Fibroblast of gingiva (primary cell): ENCODE results near the gene PCP2.
"Not testable (repeated sequence)": the region's sequence is repeated elsewhere in the genome, so short reads cannot be mapped to it uniquely, and the experiment has no call there.

Source experiments
- DNase-seq: peaks from one replicate; pipeline ENCODE4 v3.0.0-alpha.2; 2011; ENCODE audit warnings: low read depth

Gene PCP2

GRCh38 chr19:7661744-7662538, 28.4 kb upstream of the PCP2 start:
- DNase-seq = no peak

- no peak for DNase-seq
Measured at GRCh38 chr19:7658219-7658686, 24.7 kb upstream of the PCP2 start.

GRCh38 chr19:7657131-7657751, 23.7 kb upstream of the PCP2 start:
- DNase-seq = peak; percentile 39

- DNase-seq = no peak
Measured at GRCh38 chr19:7655581-7655980, 22.1 kb upstream of the PCP2 start.

- DNase-seq = no peak
Measured at GRCh38 chr19:7654401-7654800, 20.9 kb upstream of the PCP2 start.

GRCh38 chr19:7652061-7652641, 18.6 kb upstream of the PCP2 start:
- peak; percentile 83 for DNase-seq

GRCh38 chr19:7650148-7650547, 16.6 kb upstream of the PCP2 start:
- no peak for DNase-seq

GRCh38 chr19:7648265-7649014, 14.9 kb upstream of the PCP2 start:
- DNase-seq = no peak

- no peak for DNase-seq
Measured at GRCh38 chr19:7647156-7647555, 13.6 kb upstream of the PCP2 start.

GRCh38 chr19:7646426-7646700, 12.8 kb upstream of the PCP2 start:
- DNase-seq = no peak

- no peak for DNase-seq
Measured at GRCh38 chr19:7645656-7646425, 12.3 kb upstream of the PCP2 start.

GRCh38 chr19:7645163-7645562, 11.6 kb upstream of the PCP2 start:
- DNase-seq = no peak

GRCh38 chr19:7644550-7644877, 11.0 kb upstream of the PCP2 start:
- no peak for DNase-seq

GRCh38 chr19:7643629-7644549, 10.4 kb upstream of the PCP2 start:
- DNase-seq = not testable (repeated sequence)

- DNase-seq = no peak
Measured at GRCh38 chr19:7643031-7643415, 9.5 kb upstream of the PCP2 start.

GRCh38 chr19:7642295-7643030, 8.9 kb upstream of the PCP2 start:
- no peak for DNase-seq

- no peak for DNase-seq
Measured at GRCh38 chr19:7641290-7642276, 8.1 kb upstream of the PCP2 start.

GRCh38 chr19:7640803-7641202, 7.3 kb upstream of the PCP2 start:
- DNase-seq = no peak

- no peak for DNase-seq
Measured at GRCh38 chr19:7639863-7640348, 6.4 kb upstream of the PCP2 start.
